PFSK-1 (cell line): ENCODE measurements around the gene RBCK1.

Experiments used
- POLR2AphosphoS5 ChIP-seq: IDR thresholded peaks from 2 replicates; pipeline ENCODE4 v1.6.1; 2012; ENCODE audit warnings: low read depth, mild to moderate bottlenecking, control low read depth, low read length, moderate library complexity
- REST ChIP-seq, 2 experiments: IDR thresholded peaks; 2 replicates each; pipeline versions ENCODE4 v1.6.1 to v1.8.0; 2011 to 2012; ENCODE audit warnings: low read depth in 2 of 2, low read length in 2 of 2, control low read depth in 1 of 2, inconsistent platforms in 1 of 2, mild to moderate bottlenecking in 1 of 2, moderate library complexity in 1 of 2; ENCODE audit not compliant: insufficient read depth in 1 of 2

- no peak for TF ChIP-seq POLR2AphosphoS5
- TF ChIP-seq REST (IDR thresholded peaks at IDR 0.05; ENCODE audit: insufficient read depth in 1 of 2, low read depth in 2 of 2, low read length in 2 of 2), result no peak
Measured at GRCh38 chr20:370977-371754, 36.9 kb upstream of the RBCK1 start.
